Fibroblast of skin of abdomen (primary cell): ENCODE measurements around the gene FRMPD4.

Source experiments
- DNase-seq: peaks from one replicate; pipeline ENCODE4 v3.0.0-alpha.2; 2013

FRMPD4 gene

GRCh38 chrX:12304261-12304660 is 166.0 kb downstream of the FRMPD4 start:
- DNase-seq: peak; percentile 39

- no peak for DNase-seq
These were observed 169.7 kb downstream of the FRMPD4 start for GRCh38 chrX:12307961-12308360.

GRCh38 chrX:12308420-12308819 is 170.1 kb downstream of the FRMPD4 start:
- DNase-seq: no peak

- DNase-seq: no peak
These were observed 170.9 kb downstream of the FRMPD4 start for GRCh38 chrX:12309040-12309743.

- DNase-seq: no peak
These were observed 171.4 kb downstream of the FRMPD4 start for GRCh38 chrX:12309744-12310076.

- DNase-seq: no peak
These were observed 176.4 kb downstream of the FRMPD4 start for GRCh38 chrX:12314651-12315050.

- no peak for DNase-seq
These were observed 177.3 kb downstream of the FRMPD4 start for GRCh38 chrX:12315526-12315925.

- no peak for DNase-seq
These were observed 180.8 kb downstream of the FRMPD4 start for GRCh38 chrX:12319003-12319519.

GRCh38 chrX:12319992-12320391 is 181.7 kb downstream of the FRMPD4 start:
- no peak for DNase-seq

GRCh38 chrX:12322031-12322430 is 183.8 kb downstream of the FRMPD4 start:
- no peak for DNase-seq

GRCh38 chrX:12325171-12325570 is 186.9 kb downstream of the FRMPD4 start:
- no peak for DNase-seq

GRCh38 chrX:12327836-12328235 is 189.6 kb downstream of the FRMPD4 start:
- DNase-seq: no peak

GRCh38 chrX:12329476-12329875 is 191.2 kb downstream of the FRMPD4 start:
- no peak for DNase-seq

- DNase-seq: peak; percentile 36
These were observed 192.6 kb downstream of the FRMPD4 start for GRCh38 chrX:12330841-12331240.

- DNase-seq: peak; percentile 5
These were observed 194.6 kb downstream of the FRMPD4 start for GRCh38 chrX:12332786-12333347.

GRCh38 chrX:12339921-12340320 is 201.6 kb downstream of the FRMPD4 start:
- no peak for DNase-seq

- no peak for DNase-seq
These were observed 206.7 kb downstream of the FRMPD4 start for GRCh38 chrX:12344954-12345353.

- DNase-seq: no peak
These were observed 210.9 kb downstream of the FRMPD4 start for GRCh38 chrX:12349201-12349600.

- DNase-seq: no peak
These were observed 214.6 kb downstream of the FRMPD4 start for GRCh38 chrX:12352922-12353321.

- peak; percentile 67 for DNase-seq
These were observed 222.1 kb downstream of the FRMPD4 start for GRCh38 chrX:12360383-12360782.

GRCh38 chrX:12360986-12361598 is 222.8 kb downstream of the FRMPD4 start:
- peak; percentile 5 for DNase-seq

GRCh38 chrX:12363216-12363615 is 224.9 kb downstream of the FRMPD4 start:
- DNase-seq: no peak

- no peak for DNase-seq
These were observed 228.2 kb downstream of the FRMPD4 start for GRCh38 chrX:12366440-12366839.

- DNase-seq: no peak
These were observed 229.0 kb downstream of the FRMPD4 start for GRCh38 chrX:12367254-12367653.
